Measurements from ENCODE around the gene HOXD10. TPM values are rescaled to one million over a fixed set of nuclear protein-coding genes. Genes with fewer than 3 reads are reported as not detected.

Gene HOXD10
- total and polyA plus RNA-seq, 2 of the 13 experiments (the other 11 are each of a cell fraction or from before 2014, with no cell fraction given), result not detected

DNA sequence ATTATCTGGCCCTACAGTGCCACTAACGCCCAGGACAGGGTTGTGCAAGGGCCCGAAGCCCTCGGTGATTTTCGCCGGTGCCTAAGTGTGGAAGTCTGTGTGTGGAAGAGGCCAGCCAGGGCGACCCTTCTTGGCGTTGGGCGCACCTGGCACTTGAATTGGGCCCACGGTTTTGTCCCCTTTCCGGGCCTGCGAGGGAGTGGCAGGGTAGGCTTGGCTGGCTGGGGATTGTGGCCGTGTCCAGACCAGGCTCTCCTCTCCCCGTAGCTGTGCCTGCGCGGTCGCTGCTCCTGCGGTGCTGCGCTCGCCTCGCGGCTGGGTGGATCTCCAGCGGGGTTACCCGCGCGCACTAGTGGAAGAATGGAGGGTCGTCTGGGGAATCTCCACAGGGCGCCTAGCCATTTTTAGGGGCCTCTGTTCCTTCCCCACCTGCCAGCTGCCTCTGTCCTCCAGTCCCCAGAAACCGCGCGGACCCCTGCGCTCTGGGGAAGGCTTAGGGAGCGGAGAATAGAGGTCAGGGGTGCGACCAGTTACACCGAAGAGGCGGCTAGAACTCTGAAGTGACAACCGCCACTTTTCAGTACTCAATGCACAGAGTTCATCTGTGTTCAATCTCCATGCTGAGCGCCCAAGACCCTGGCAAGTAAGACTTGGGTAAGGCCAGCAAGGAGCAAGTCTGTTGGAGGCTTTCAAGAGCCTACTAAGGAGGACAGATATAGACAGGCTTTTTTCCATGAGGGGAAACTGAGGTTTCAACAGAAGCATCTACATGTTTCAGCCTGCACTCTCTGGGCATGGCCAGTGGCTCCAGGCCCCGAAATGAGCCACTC, 48.8 kb upstream of the HOXD10 start:
- Histone ChIP-seq H3K4me3 (replicated peaks in 1 of 3; ENCODE audit: insufficient read depth in 1 of 3, low read depth in 2 of 3, low read length in 3 of 3) (peak overlapping the region in 1 of 3 experiments; percentile 44; a peak in 1 of 6 replicates), H3K27me3 (ENCODE audit: control insufficient read depth in 1 of 2, insufficient read depth in 2 of 2, low read length in 2 of 2) (peaks cover 18 to 68% of the 10 kb centered on the region in 2 experiments), H3K79me2 (ENCODE audit: insufficient read depth, low read length) (no peaks in the 10 kb centered on the region), H3K27ac (ENCODE audit: extremely low read length, insufficient read depth, low read length) (no peak overlapping the region), H3K4me2 (ENCODE audit: low read depth, low read length) (peak overlapping the region; percentile 50), H2AFZ (ENCODE audit: low read length) (no peak overlapping the region), H3K36me3 (replicated peaks in 1 of 2; ENCODE audit: control insufficient read depth in 1 of 2, insufficient read depth in 2 of 2, low read length in 2 of 2) (no peaks in the 10 kb centered on the region), H3K9ac (ENCODE audit: insufficient read depth, low read depth, low read length) (no peak overlapping the region), H3K9me3 (ENCODE audit: low read length) (no peaks in the 10 kb centered on the region), H4K20me1 (ENCODE audit: insufficient read depth, low read length) (no peaks in the 10 kb centered on the region), H3K4me1 (ENCODE audit: insufficient read depth, low read length) (no peaks in the 10 kb centered on the region)
- intact Hi-C loops (cut with micrococcal nuclease; ENCODE audit: unreplicated experiment) (no loop called here), in situ Hi-C loops (cut with HindIII; ENCODE audit: extremely low pct_ligation_motif_present, low pct_unique_long_range_greater_than_20kb) (no loop called here)
- BruUV-seq (replicated peaks), result no TSS peak
- no peak for DNase-seq (ENCODE audit: low spot score)
- POLR2A ChIA-PET, result no interaction called here
- CTCF ChIA-PET (ENCODE audit: low intra/inter-chr PET ratio, low total read pairs), result no interaction called here
- no peak for FAIRE-seq
- WGBS (ENCODE audit: low lambda C conversion rate), result 50% methylated on average over 29 of the region's 38 CpGs
- ATAC-seq, result peak; percentile 68
- no peak for TF ChIP-seq JDP2 (CRISPR knock-in tag; IDR thresholded peaks at IDR 0.05; ENCODE audit: borderline replicate concordance)
- 0 out of 2 replicates have a peak, but pooled peaks have one; percentile 4 for TF ChIP-seq CEBPB (IDR thresholded peaks at IDR 0.05; ENCODE audit: borderline replicate concordance, low read depth, low read length)
- TF ChIP-seq, protein P1, sequence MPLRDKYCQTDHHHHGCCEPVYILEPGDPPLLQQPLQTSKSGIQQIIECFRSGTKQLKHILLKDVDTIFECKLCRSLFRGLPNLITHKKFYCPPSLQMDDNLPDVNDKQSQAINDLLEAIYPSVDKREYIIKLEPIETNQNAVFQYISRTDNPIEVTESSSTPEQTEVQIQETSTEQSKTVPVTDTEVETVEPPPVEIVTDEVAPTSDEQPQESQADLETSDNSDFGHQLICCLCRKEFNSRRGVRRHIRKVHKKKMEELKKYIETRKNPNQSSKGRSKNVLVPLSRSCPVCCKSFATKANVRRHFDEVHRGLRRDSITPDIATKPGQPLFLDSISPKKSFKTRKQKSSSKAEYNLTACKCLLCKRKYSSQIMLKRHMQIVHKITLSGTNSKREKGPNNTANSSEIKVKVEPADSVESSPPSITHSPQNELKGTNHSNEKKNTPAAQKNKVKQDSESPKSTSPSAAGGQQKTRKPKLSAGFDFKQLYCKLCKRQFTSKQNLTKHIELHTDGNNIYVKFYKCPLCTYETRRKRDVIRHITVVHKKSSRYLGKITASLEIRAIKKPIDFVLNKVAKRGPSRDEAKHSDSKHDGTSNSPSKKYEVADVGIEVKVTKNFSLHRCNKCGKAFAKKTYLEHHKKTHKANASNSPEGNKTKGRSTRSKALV (CRISPR knock-in tag; IDR thresholded peaks at IDR 0.05), result peak; percentile 74; the same call in 1 of the 2 replicates
- TF ChIP-seq MTA3 (CRISPR knock-in tag; IDR thresholded peaks at IDR 0.05), result no peak
- TF ChIP-seq, protein P2, sequence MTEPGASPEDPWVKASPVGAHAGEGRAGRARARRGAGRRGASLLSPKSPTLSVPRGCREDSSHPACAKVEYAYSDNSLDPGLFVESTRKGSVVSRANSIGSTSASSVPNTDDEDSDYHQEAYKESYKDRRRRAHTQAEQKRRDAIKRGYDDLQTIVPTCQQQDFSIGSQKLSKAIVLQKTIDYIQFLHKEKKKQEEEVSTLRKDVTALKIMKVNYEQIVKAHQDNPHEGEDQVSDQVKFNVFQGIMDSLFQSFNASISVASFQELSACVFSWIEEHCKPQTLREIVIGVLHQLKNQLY (CRISPR knock-in tag; IDR thresholded peaks at IDR 0.05), result no peak
- peak; percentile 9 for TF ChIP-seq HNRNPLL (IDR thresholded peaks at IDR 0.05; ENCODE audit: low read depth, low read length, poor library complexity, severe bottlenecking)

All from HepG2 (cell line).